ENCODE data around the gene PRRG2.

PRRG2 gene

GRCh38 chr19:49557641-49558325 lies 23.3 kb upstream of the PRRG2 start:
- DNase-seq, result no peak

DNA sequence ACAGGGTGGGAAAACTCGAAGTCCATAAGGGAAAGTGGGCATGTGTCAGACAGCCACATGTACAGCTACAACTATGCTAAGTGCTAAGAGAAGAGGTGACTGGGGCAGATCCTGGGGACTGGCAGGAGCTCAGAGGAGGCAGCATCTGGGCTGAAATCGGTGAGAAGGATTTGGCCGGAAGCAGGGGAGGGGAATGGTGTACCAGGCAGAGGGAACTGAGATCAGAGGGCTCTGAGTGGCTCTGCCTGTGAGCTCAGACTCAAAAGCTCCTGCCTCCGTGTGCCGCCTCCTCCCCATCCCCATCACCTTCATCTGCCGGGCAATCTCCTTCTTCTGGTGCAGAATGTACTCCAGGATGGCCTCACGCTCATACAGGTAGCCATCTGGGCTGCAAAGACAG lies 22.5 kb upstream of the PRRG2 start:
- no peak for DNase-seq

DNA sequence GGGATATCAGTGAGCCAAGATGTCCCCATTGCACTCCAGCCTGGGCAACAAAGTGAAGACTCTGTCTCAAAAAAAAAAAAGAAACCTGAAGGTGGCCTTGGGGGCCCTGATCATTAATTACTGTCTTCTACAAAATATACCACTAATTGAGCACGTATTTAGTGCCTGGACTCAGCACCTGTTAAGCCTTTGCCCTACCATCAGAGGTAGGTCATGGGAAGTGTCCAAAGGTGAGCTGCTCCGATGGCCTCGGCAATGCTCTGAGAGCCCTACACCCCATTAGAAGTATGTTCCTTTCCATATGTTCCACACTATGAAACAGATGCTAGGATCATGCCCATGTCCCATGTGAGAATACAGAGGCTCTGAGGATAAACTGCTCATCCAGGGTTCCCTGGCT lies 21.7 kb upstream of the PRRG2 start:
- no peak for DNase-seq

GRCh38 chr19:49559928-49560327 lies 21.2 kb upstream of the PRRG2 start:
- no peak for DNase-seq

DNA sequence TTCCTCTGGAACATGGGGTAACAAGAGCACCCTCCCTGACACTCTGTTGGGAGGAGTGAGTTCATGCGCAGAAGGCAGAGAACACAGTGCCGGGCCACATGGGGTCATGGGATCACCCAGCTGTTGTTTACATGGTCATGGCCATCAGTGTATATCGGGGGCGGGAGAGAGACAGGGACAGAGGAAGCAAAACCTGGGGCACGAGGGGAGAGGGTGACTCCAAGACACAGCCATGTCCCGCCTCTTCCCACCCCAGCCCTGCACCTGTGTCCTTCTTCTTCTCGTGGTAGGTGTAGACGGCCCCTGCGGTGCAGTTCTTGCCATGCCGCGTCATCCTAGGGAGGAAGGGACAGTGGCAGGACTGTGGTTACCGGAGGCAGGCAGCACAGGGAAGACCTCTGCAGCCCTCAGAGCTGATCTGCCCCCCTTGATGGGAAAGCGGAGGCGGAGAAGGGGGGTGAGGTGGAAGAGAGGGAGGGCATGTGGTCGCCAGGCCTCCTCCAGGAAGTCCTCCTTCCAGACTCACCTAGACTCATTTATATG lies 20.7 kb upstream of the PRRG2 start:
- DNase-seq, result no peak

DNA sequence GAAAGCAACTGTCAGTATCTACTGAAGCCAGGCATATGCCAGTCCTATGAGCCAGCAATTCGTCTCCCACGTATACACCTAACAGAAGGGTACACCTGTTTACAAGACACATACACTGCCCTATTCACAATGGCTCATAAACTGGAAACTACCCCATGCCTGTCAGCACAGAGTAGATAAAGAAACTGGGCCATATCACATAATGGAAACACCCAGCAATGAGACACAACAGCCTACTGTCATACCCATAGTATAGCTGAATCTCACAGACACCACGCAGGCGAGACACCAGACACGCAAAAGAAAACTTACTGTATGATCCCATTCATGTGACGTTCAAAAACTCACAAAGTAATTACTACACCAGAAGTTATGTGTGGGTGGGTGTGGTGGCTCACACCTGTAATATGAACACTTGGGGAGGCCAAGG lies 16.5 kb upstream of the PRRG2 start:
- DNase-seq, result no peak

DNA sequence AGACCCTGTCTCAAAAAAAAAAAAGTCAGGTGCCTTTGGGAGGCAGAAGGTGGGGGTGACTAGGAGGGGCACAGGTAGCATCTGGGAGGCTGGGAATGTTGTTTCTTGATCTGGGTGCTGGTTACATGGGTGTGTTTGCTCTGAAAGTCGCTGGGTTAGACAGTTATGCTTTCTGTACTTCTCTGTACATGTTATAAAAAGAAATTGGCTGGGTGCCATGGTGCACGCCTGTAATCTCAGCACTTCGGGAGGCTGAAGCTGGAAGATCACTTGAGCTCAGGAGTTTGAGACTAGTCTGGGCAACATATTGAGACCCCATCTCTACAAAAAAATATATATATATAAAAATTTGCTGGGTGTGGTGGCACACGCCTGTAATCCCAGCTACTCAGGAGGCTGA lies 15.9 kb upstream of the PRRG2 start:
- no peak for DNase-seq

- DNase-seq, result no peak
These were observed 14.8 kb upstream of the PRRG2 start for GRCh38 chr19:49566302-49566701.

- DNase-seq, result no peak
These were observed 13.2 kb upstream of the PRRG2 start for GRCh38 chr19:49567861-49568441.

DNA sequence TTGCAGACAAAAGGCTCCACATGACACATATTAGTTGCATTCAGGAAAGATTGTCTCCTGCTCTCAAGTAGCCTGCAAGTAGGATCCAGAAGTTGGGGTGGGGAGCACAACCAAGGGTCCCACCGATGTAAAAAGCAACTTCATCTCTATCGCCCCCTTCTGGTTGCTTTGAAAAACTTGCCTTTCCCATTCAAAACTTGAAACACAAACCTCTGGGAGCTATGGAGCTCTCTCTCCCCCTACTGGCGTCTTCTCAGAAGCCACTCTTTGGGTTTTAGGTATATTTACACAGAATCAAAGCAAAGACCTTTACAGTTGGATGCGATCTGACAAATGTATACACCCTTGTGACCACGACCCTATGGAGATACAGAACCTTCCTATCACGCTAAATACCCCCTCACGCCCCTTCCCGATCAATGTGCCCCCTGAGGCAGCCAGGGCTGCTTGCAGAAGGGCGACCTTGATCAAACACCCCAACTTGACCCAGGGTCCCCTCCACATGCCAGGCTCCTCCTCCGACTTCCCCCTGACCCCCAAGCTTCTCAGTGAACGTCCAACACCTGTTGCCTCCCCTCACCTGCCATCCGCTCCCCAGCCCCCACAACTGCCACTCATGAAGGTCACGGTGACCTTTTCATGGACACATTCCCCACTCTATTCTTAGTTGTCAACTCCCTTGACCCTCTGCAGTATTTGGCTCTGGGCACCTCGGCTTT lies 10.8 kb upstream of the PRRG2 start:
- peak; percentile 63 for DNase-seq

DNA sequence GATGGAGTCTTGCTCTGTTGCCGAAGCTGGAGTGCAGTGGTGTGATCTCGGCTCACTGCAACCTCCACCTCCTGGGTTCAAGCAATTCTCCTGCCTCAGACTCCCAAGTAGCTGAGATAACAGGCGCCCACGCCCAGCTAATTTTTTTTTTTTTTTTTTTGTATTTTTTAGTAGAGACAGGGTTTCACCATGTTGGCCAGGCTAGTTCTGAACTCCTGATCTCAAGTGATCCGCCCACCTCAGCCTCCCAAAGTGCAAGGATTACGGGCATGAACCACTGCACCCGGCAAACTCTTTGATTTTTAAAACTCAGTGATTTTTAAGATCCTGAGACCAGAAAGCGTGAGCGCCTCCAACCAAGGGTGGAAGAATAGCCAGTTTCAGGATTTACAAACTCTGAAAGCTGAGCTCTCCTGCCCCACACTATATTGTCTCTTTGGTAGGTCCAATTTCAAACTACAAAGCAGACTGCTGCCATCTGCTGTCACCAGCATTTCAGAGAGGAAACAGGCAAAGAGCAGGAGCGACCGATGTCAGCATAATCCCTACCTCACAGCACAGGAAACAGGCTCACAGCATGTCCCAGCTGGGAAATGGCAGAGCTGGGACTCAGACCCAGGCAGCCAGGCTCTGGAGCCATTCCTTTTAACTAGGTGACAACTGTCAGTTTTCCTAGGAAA lies 10.0 kb upstream of the PRRG2 start:
- no peak for DNase-seq

GRCh38 chr19:49573009-49573408 lies 8.1 kb upstream of the PRRG2 start:
- no peak for DNase-seq

DNA sequence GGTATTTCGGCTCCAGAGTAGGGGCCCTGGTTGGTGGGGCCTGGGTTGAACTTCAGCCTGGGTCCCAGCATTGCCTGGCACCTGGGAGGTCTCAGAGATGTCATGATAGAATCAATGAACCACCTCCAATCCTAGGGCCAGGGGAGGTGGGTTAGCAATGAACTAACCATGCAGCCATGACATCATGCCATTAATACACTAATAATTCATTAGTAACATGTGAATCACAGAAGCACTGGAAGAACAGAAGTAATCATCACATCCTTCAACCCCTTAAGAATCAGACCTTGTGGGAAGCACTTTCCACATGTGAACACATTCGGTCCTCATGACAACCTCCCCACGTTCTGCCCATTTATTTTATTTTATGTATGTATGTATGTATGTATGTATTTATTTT lies 7.7 kb upstream of the PRRG2 start:
- DNase-seq, result no peak

- no peak for DNase-seq
These were observed 6.8 kb upstream of the PRRG2 start for GRCh38 chr19:49574206-49574755.

DNA sequence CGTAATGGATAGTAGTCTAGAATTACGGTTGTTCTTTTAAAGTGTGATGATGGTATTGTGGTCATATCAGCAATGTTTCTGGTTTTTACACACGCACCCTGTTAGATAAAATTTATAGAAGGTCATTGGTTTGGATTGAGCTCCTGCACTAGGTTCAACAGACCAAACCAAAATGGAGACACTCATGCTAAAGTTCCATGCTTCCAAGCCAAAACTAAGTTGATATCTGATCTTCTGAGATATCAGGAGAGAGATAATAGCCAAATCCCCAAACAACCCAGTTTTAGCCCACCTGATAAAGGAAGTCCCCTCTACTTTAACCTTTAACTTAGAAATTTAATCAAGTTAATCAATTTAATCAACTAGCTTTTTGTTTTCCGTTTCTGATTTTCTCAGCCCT lies 1.9 kb upstream of the PRRG2 start:
- DNase-seq, result no peak

GRCh38 chr19:49579947-49580263 lies 1.2 kb upstream of the PRRG2 start:
- no peak for DNase-seq

DNA sequence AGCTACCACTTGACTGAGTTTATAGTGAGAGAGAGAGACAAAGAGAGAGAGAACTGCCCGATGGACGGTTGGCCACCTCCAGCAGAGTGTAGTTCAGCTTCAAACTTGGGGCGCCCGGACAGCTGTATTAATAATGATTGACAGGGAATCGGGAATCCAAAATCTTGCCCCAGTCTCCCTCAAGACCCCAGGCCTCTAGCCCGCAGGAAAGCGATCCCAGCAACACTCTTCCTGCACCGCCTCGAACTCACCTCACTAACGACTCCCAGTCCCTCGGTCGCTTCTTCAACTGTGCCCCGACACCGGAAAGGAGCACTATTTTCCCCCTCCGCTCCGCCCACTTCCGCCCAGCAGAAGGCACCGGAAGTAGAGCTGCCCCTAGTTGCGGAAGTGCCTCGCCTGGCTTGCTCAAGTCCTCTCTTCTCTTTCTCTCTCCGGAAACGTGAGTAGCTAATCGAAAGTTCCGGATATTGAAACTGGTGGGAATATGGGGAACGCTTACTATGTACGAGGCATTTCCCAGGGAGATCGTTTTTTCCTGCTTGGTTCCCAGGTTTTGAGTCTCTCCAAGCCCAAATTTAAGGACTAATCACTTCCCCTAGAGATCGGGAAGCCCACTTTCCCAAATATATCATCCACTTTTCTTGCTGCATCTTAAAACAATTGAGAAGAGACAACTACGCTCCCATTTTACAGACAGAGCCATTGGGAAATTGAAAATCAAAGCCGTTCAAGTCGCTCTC lies 681 bp upstream of the PRRG2 start, which contains the start of gene NOSIP:
TSS of gene NOSIP (minus strand) at position 293 of the 743 bp plus-strand sequence. CDS start 19,865 bp downstream, outside the sequence.
- peak; percentile 95 for DNase-seq

DNA sequence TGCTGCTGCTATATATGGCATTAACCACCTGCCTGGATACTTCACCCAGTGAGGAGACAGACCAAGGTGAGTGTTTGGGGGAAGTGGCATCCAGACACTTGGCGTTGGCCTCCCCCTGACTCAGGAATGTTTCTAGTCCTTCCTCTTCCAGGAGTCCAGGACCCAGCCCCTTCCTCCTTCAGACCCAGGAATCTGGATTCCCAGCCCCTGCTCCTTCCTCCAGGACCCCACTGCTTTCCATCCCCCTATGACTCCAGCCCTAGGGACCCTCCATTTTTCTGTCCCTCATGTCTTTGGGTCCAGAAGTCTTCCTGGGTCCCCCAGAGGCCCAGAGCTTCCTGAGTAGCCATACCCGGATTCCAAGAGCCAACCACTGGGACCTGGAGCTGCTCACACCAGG lies 2.1 kb downstream of the PRRG2 start:
- no peak for DNase-seq

DNA sequence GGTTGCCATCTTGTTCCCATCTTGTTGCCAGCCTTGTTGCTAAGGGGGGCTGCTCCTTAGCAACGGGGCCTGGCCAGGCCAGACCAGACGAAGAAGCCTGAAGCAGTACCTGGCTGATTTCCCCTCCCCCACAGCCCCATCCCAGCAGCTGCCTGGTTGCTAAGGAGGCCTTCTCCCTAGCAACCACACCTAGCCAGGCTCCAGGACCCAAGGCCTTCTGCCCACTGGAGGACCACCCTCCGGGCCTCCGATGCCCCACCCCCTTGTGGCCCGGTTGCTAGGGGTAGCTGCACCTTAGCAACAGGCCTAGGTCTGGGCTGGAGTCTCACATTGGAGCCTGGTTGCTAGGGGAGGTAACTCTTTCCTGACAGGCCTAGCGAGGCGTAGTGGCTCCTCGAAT lies 3.9 kb downstream of the PRRG2 start:
- no peak for DNase-seq

- no peak for DNase-seq
These were observed 6.1 kb downstream of the PRRG2 start for GRCh38 chr19:49587227-49587626.

DNA sequence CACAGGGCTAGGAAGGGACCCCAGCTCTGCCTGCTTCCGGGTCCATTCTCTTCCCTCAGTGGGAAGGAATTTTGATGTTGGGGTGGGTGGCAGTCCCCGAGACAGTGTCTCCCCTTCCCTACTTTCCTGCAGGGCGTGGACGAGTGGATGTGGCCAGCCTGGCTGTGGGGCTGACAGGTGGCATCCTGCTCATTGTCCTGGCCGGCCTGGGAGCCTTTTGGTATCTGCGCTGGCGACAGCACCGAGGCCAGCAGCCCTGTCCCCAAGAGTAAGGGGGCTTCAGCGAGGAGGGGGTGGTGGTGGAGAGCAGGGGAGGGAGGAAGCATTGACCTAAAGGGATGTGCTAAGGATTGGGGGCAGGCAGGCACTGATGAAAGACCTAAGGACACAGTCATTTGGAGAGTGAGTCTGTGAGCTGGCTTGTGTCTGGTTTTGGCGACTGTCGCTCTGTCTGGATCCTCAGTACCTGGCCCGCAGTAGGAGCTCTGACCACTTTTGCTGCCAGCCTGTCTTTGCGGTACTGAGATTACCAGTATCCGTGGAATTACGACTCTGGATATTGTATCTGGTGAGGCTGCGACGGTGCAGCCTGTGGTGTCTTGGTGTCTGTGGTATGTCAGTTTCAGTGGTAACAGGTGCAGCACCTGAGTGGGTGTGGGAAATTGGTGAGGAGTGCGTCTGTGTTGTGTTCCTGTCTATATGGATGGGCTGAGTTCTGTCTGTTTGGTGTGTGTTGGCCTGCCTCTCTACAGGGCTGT lies 7.4 kb downstream of the PRRG2 start:
- no peak for DNase-seq

GRCh38 chr19:49589502-49589905 lies 8.4 kb downstream of the PRRG2 start:
- no peak for DNase-seq
